Measurements from ENCODE around the gene CYBB.

Gene CYBB

GRCh38 chrX:37779857-37780256 is at the start of gene CYBB:
Gene CYBB, plus strand, starts transcription at chrX:37780059. Its CDS starts 19 bp downstream, at chrX:37780078.
- POLR2A ChIA-PET: no interaction called here
- no peak for DNase-seq (ENCODE audit: extremely low spot score)
- TF ChIP-seq NFRKB (IDR thresholded peaks at IDR 0.05): no peak
- CTCF ChIA-PET: no interaction called here

GRCh38 chrX:37745354-37745753 is 34.5 kb upstream of the CYBB start:
- TF ChIP-seq ZNF384 (IDR thresholded peaks at IDR 0.05) (peak; percentile 69; the same call in 1 of the 2 replicates), LEF1 (IDR thresholded peaks at IDR 0.05; ENCODE audit: borderline replicate concordance) (no peak)

GRCh38 chrX:37745835-37746217 is 34.0 kb upstream of the CYBB start:
- TF ChIP-seq TARDBP (IDR thresholded peaks at IDR 0.05) (no peak), LEF1 (IDR thresholded peaks at IDR 0.05; ENCODE audit: borderline replicate concordance) (no peak), L3MBTL2 (conservative IDR thresholded peaks at IDR 0.05) (no peak), ARNT (IDR thresholded peaks at IDR 0.05) (no peak), BHLHE40 (IDR thresholded peaks at IDR 0.05; ENCODE audit: borderline replicate concordance) (no peak), SUZ12 (IDR thresholded peaks at IDR 0.05) (no peak), CTBP1 (IDR thresholded peaks at IDR 0.05; ENCODE audit: borderline replicate concordance) (no peak), ELF4 (IDR thresholded peaks at IDR 0.05) (no peak), FOXK2 (IDR thresholded peaks at IDR 0.05) (no peak), HDGF (IDR thresholded peaks at IDR 0.05; ENCODE audit: borderline replicate concordance) (no peak), ZNF384 (IDR thresholded peaks at IDR 0.05) (no peak), SP1 (IDR thresholded peaks at IDR 0.05) (no peak)
- TF ChIP-seq, protein P1, sequence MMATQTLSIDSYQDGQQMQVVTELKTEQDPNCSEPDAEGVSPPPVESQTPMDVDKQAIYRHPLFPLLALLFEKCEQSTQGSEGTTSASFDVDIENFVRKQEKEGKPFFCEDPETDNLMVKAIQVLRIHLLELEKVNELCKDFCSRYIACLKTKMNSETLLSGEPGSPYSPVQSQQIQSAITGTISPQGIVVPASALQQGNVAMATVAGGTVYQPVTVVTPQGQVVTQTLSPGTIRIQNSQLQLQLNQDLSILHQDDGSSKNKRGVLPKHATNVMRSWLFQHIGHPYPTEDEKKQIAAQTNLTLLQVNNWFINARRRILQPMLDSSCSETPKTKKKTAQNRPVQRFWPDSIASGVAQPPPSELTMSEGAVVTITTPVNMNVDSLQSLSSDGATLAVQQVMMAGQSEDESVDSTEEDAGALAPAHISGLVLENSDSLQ (IDR thresholded peaks at IDR 0.05): no peak

More at GRCh38 chrX:37745354-37745753, 34.5 kb upstream of the CYBB start:
- ChIA-PET CTCF (interaction anchor here (0.5 to 2.8 kb wide), 10 partner anchors 9 to 676 kb away, joined by 3 to 16 read pairs (median 3); no protein-coding TSS in a partner anchor), POLR2A (no interaction called here)
- peak; percentile 73 for DNase-seq (ENCODE audit: extremely low spot score)

GRCh38 chrX:37746218-37746941 is 33.5 kb upstream of the CYBB start:
- DNase-seq (ENCODE audit: extremely low spot score): no peak
- TF ChIP-seq CTBP1 (IDR thresholded peaks at IDR 0.05; ENCODE audit: borderline replicate concordance): no peak
- ChIA-PET POLR2A (no interaction called here), CTCF (interaction anchor here (0.6 to 2.8 kb wide), 7 partner anchors 8 to 429 kb away, joined by 3 to 16 read pairs (median 3); no protein-coding TSS in a partner anchor)

More at GRCh38 chrX:37745835-37746217, 34.0 kb upstream of the CYBB start:
- no peak for DNase-seq (ENCODE audit: extremely low spot score)
- ChIA-PET POLR2A (no interaction called here), CTCF (interaction anchor here (0.5 to 2.8 kb wide), 10 partner anchors 9 to 675 kb away, joined by 3 to 16 read pairs (median 3); no protein-coding TSS in a partner anchor)

- POLR2A ChIA-PET: no interaction called here
Observed at GRCh38 chrX:37746951-37747350, 32.9 kb upstream of the CYBB start.

GRCh38 chrX:37752281-37752680 is 27.6 kb upstream of the CYBB start:
- DNase-seq (ENCODE audit: extremely low spot score): no peak
- CTCF ChIA-PET: no interaction called here
- TF ChIP-seq ARNT (IDR thresholded peaks at IDR 0.05) (no peak), LEF1 (IDR thresholded peaks at IDR 0.05; ENCODE audit: borderline replicate concordance) (no peak), TARDBP (IDR thresholded peaks at IDR 0.05) (no peak), SUZ12 (IDR thresholded peaks at IDR 0.05) (no peak)
- TF ChIP-seq, protein P1 (IDR thresholded peaks at IDR 0.05): no peak
- POLR2A ChIA-PET: no interaction called here

More at GRCh38 chrX:37746951-37747350, 32.9 kb upstream of the CYBB start:
- TF ChIP-seq LEF1 (IDR thresholded peaks at IDR 0.05; ENCODE audit: borderline replicate concordance) (no peak), L3MBTL2 (conservative IDR thresholded peaks at IDR 0.05) (no peak), NFRKB (IDR thresholded peaks at IDR 0.05) (no peak), ZNF384 (IDR thresholded peaks at IDR 0.05) (no peak), ELF4 (IDR thresholded peaks at IDR 0.05) (no peak), TARDBP (IDR thresholded peaks at IDR 0.05) (no peak), HDGF (IDR thresholded peaks at IDR 0.05; ENCODE audit: borderline replicate concordance) (no peak), CTBP1 (IDR thresholded peaks at IDR 0.05; ENCODE audit: borderline replicate concordance) (no peak), SP1 (IDR thresholded peaks at IDR 0.05) (no peak), FOXM1 (IDR thresholded peaks at IDR 0.05; ENCODE audit: borderline replicate concordance) (no peak), FOXA1 (IDR thresholded peaks at IDR 0.05) (no peak), SUZ12 (IDR thresholded peaks at IDR 0.05) (no peak), BHLHE40 (IDR thresholded peaks at IDR 0.05; ENCODE audit: borderline replicate concordance) (no peak), FOXK2 (IDR thresholded peaks at IDR 0.05) (no peak), ARNT (IDR thresholded peaks at IDR 0.05) (no peak)
- TF ChIP-seq, protein P1 (IDR thresholded peaks at IDR 0.05): no peak
- DNase-seq (ENCODE audit: extremely low spot score): no peak
- CTCF ChIA-PET: interaction anchor here (0.6 to 2.8 kb wide), 2 partner anchors 78 to 361 kb away, joined by 3 to 16 read pairs; no protein-coding TSS in a partner anchor

- CTCF ChIA-PET: no interaction called here
Observed at GRCh38 chrX:37752936-37753335, 26.9 kb upstream of the CYBB start.

More at GRCh38 chrX:37752936-37753335, 26.9 kb upstream of the CYBB start:
- no peak for DNase-seq (ENCODE audit: extremely low spot score)
- TF ChIP-seq FOXK2 (IDR thresholded peaks at IDR 0.05): no peak
- TF ChIP-seq FOXM1 (IDR thresholded peaks at IDR 0.05; ENCODE audit: borderline replicate concordance): no peak
- TF ChIP-seq CTBP1 (IDR thresholded peaks at IDR 0.05; ENCODE audit: borderline replicate concordance): no peak
- no peak for TF ChIP-seq ZNF384 (IDR thresholded peaks at IDR 0.05)
- no peak for TF ChIP-seq ARNT (IDR thresholded peaks at IDR 0.05)
- TF ChIP-seq SP1 (IDR thresholded peaks at IDR 0.05): no peak
- no peak for TF ChIP-seq TARDBP (IDR thresholded peaks at IDR 0.05)
- no peak for TF ChIP-seq ELF4 (IDR thresholded peaks at IDR 0.05)
- no peak for TF ChIP-seq FOXA1 (IDR thresholded peaks at IDR 0.05)
- TF ChIP-seq LEF1 (IDR thresholded peaks at IDR 0.05; ENCODE audit: borderline replicate concordance): no peak
- no peak for TF ChIP-seq L3MBTL2 (conservative IDR thresholded peaks at IDR 0.05)
- no peak for TF ChIP-seq SUZ12 (IDR thresholded peaks at IDR 0.05)
- no peak for TF ChIP-seq NFRKB (IDR thresholded peaks at IDR 0.05)
- POLR2A ChIA-PET: no interaction called here
